Uterus (tissue), 2 donors: ENCODE measurements around the gene CMC1.

Experiments
- CTCF ChIP-seq, 4 experiments: fragments of 200-600 bp in 2 of 4; fragments of 450-650 bp in 2 of 4; sonication (generic) in 2 of 4; IDR thresholded peaks; one replicate each; pipeline ENCODE4 v1.5.1; 2016 to 2019; ENCODE audit warnings: antibody characterized with exemption in 4 of 4, mild to moderate bottlenecking in 2 of 4, moderate library complexity in 1 of 4
- POLR2A ChIP-seq, 2 donors: fragments of 450-650 bp; IDR thresholded peaks; one replicate each; pipeline ENCODE4 v1.6.1; 2016; ENCODE audit warnings: antibody characterized with exemption in 2 of 2, mild to moderate bottlenecking in 1 of 2, moderate library complexity in 1 of 2

GRCh38 chr3:28265641-28266040 lies 24.2 kb downstream of the CMC1 start:
- TF ChIP-seq CTCF (IDR thresholded peaks at IDR 0.05) (no peak), POLR2A (IDR thresholded peaks at IDR 0.05) (no peak)
